Type B pancreatic cell (in vitro differentiated cells): ENCODE results near the gene PTPRU. TPM values are rescaled to one million over a fixed set of nuclear protein-coding genes. Genes with fewer than 3 reads are reported as not detected.

Experiments used
- DNase-seq: peaks from one replicate; pipeline ENCODE4 v3.0.0; 2021; ENCODE audit warnings: mixed read lengths; ENCODE audit not compliant: unreplicated experiment; ENCODE audit errors: extremely low spot score
- H3K27ac Mint-ChIP-seq: 2 replicates; pipeline ENCODE4 v1.8.0; 2021; ENCODE audit warnings: mild to moderate bottlenecking, mixed read lengths
- H3K27me3 Mint-ChIP-seq: 2 replicates; pipeline ENCODE4 v1.8.0; 2021; ENCODE audit warnings: mixed read lengths
- H3K36me3 Mint-ChIP-seq: 2 replicates; pipeline ENCODE4 v1.8.0; 2021; ENCODE audit warnings: mixed read lengths
- H3K4me1 Mint-ChIP-seq: one replicate; pipeline ENCODE4 v1.8.0; 2021; ENCODE audit warnings: mixed read lengths; ENCODE audit not compliant: unreplicated experiment
- H3K4me3 Mint-ChIP-seq: 2 replicates; pipeline ENCODE4 v1.8.0; 2021; ENCODE audit warnings: mild to moderate bottlenecking, mixed read lengths
- H3K9me3 Mint-ChIP-seq: 2 replicates; pipeline ENCODE4 v1.8.0; 2021; ENCODE audit warnings: mixed read lengths
- total RNA-seq: library from RNA; stranded (reverse); gene quantifications from 2 replicates; pipeline ENCODE4 v1.2.1, GENCODE V29; 2021; ENCODE audit warnings: low replicate concordance
- TF ChIP-seq, protein P1 (sequence below): fragments of 200-600 bp; sonication (generic); conservative IDR thresholded peaks from 2 replicates; pipeline ENCODE4 v1.5.0; 2021; ENCODE audit warnings: antibody characterized with exemption, mild to moderate bottlenecking

Gene PTPRU
- total RNA-seq, 1 donor from 2014 or later = 66.6 TPM

GRCh38 chr1:29346576-29346975 is 110.3 kb downstream of the PTPRU start:
- Mint-ChIP-seq H3K4me3 (no peak overlapping the region), H3K4me1 (no peaks in the 10 kb centered on the region), H3K36me3 (no peaks in the 10 kb centered on the region), H3K27ac (no peak overlapping the region), H3K9me3 (no peaks in the 10 kb centered on the region), H3K27me3 (peaks cover 35% of the 10 kb centered on the region)
- TF ChIP-seq, protein P1, sequence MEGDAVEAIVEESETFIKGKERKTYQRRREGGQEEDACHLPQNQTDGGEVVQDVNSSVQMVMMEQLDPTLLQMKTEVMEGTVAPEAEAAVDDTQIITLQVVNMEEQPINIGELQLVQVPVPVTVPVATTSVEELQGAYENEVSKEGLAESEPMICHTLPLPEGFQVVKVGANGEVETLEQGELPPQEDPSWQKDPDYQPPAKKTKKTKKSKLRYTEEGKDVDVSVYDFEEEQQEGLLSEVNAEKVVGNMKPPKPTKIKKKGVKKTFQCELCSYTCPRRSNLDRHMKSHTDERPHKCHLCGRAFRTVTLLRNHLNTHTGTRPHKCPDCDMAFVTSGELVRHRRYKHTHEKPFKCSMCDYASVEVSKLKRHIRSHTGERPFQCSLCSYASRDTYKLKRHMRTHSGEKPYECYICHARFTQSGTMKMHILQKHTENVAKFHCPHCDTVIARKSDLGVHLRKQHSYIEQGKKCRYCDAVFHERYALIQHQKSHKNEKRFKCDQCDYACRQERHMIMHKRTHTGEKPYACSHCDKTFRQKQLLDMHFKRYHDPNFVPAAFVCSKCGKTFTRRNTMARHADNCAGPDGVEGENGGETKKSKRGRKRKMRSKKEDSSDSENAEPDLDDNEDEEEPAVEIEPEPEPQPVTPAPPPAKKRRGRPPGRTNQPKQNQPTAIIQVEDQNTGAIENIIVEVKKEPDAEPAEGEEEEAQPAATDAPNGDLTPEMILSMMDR = no peak
- no peak for DNase-seq

GRCh38 chr1:29349871-29350491 is 113.7 kb downstream of the PTPRU start:
- Mint-ChIP-seq H3K27ac (no peak overlapping the region), H3K27me3 (peaks cover 26% of the 10 kb centered on the region)

DNA sequence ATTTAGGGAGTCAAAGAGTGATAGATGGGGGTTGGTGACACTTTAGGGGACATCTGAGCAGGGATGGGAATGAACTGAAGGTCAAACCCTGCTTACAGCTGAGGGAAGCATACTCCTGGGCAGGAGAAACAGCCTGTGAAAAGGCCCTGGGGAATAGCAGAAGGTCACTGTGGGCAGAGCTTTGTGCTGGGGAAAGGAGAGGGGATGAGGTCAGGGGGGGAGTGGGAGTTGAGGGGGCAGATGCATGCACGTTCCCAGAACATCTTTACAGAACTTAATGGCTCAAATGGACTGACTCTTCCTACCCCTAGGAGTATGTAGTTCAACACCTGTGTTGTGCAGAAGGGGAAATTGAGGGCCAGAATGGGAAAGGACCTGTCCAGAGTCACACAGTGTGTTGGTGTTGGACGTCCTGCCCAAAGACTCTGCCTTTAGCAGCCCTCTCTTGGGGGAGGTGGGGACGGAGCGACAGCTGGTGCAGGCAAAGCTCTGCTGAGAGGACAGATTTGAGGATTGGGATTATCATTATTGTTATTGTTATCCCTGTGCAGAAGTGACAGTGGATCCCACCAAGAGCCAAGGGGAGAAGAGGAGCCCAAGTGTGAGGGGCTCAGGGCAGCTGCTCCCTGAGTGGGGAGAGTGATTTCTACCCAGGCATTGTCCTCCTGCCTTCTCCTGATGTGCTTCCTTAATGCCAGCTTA is 116.5 kb downstream of the PTPRU start:
- no peak for DNase-seq
- Mint-ChIP-seq H3K36me3 (no peaks in the 10 kb centered on the region), H3K4me3 (no peak overlapping the region), H3K27ac (no peak overlapping the region), H3K4me1 (peaks cover 4% of the 10 kb centered on the region), H3K27me3 (peaks cover 16% of the 10 kb centered on the region), H3K9me3 (no peaks in the 10 kb centered on the region)
- TF ChIP-seq, protein P1 = no peak

More at GRCh38 chr1:29349871-29350491, 113.7 kb downstream of the PTPRU start:
- H3K9me3 Mint-ChIP-seq = no peaks in the 10 kb centered on the region
- H3K4me1 Mint-ChIP-seq = peaks cover 4% of the 10 kb centered on the region
- no peaks in the 10 kb centered on the region for H3K36me3 Mint-ChIP-seq
- TF ChIP-seq, protein P1 = no peak
- DNase-seq = no peak
- H3K4me3 Mint-ChIP-seq = no peak overlapping the region

- H3K27me3 Mint-ChIP-seq = peaks cover 18% of the 10 kb centered on the region
- peaks cover 9% of the 10 kb centered on the region for H3K4me1 Mint-ChIP-seq
- H3K4me3 Mint-ChIP-seq = no peak overlapping the region
- H3K27ac Mint-ChIP-seq = no peak overlapping the region
- H3K36me3 Mint-ChIP-seq = no peaks in the 10 kb centered on the region
- DNase-seq = no peak
- TF ChIP-seq, protein P1 = no peak
- H3K9me3 Mint-ChIP-seq = no peaks in the 10 kb centered on the region
Measured at GRCh38 chr1:29354511-29355098, 118.3 kb downstream of the PTPRU start.

GRCh38 chr1:29355375-29355774 is 119.1 kb downstream of the PTPRU start:
- no peak overlapping the region for H3K27ac Mint-ChIP-seq
- TF ChIP-seq, protein P1 = no peak
- no peaks in the 10 kb centered on the region for H3K36me3 Mint-ChIP-seq
- H3K4me3 Mint-ChIP-seq = no peak overlapping the region
- no peak for DNase-seq
- H3K9me3 Mint-ChIP-seq = no peaks in the 10 kb centered on the region
- H3K4me1 Mint-ChIP-seq = peaks cover 9% of the 10 kb centered on the region
- peaks cover 20% of the 10 kb centered on the region for H3K27me3 Mint-ChIP-seq
